GM12892 (cell line): ENCODE measurements around the gene CUL4A.

ENCODE experiments used
- DNase-seq: peaks from one replicate; pipeline ENCODE4 v3.0.0; 2011; ENCODE audit not compliant: insufficient read length
- FAIRE-seq: peaks from 2 replicates; lab custom pipeline; 2011; peaks lifted over from hg19 to GRCh38; lab: Jason Lieb, UNC
- POLR2A ChIP-seq: IDR thresholded peaks from 2 replicates; pipeline ENCODE4 v1.6.1; 2011; ENCODE audit warnings: low read depth, low read length, control low read depth
- POLR2AphosphoS5 ChIP-seq: IDR thresholded peaks from 2 replicates; pipeline ENCODE4 v1.6.1; 2011; ENCODE audit warnings: low read depth, low read length, control low read depth
- TAF1 ChIP-seq: IDR thresholded peaks from 2 replicates; pipeline ENCODE4 v1.6.1; 2011; ENCODE audit warnings: low read depth, mild to moderate bottlenecking, control low read depth, low read length, borderline replicate concordance

CUL4A gene

GRCh38 chr13:113201815-113202214 is 7.6 kb upstream of the CUL4A start:
- DNase-seq (no peak), FAIRE-seq (no peak)
- no peak for TF ChIP-seq POLR2A
- no peak for TF ChIP-seq POLR2AphosphoS5
- no peak for TF ChIP-seq TAF1

GRCh38 chr13:113202912-113203311 is 6.5 kb upstream of the CUL4A start:
- FAIRE-seq (no peak), DNase-seq (no peak)
- TF ChIP-seq POLR2AphosphoS5 (no peak), TAF1 (no peak), POLR2A (no peak)

DNA sequence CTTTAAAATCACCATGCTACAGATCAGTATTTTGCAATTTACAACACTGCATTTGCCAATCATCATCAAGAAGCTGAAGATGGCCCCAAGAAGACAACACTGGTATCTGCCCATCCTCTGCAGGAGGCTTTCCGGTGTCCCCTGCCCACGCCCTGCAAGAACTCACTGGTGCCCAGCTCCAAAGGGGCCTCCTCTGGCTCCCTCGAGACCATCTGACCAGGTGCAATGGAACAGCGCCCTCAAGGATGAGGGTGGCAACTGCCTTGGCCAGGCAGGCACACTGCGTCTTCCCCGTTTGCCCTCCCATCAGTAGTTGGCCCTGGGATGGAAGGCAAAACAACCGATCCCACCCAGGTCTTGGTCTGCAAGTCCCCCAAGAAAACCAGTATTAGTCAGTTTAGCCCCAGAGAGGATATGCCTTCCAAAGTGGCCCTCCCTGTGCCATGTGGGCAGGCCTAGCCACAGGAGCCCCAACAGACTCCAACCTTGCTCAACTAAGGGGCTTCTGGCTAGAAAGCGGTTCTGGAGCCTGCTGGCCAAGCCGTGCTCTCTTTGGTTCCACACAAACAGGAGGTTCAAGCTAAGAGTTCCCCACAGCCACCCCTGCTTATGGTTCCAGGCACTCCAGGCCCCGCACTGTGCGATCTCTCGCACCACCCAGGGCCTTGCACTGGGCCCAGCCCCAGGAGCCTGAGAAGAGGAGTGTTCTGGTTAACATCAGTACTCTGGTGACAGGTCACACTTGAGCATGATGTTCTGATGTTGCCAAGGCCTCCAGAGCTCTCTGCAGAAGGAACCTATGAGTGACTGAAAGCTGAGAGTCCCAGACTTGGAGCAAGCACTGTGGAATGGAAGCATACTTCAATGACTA is 5.7 kb upstream of the CUL4A start:
- FAIRE-seq (no peak), DNase-seq (no peak)
- TF ChIP-seq POLR2AphosphoS5, result no peak
- no peak for TF ChIP-seq POLR2A
- TF ChIP-seq TAF1, result no peak

DNA sequence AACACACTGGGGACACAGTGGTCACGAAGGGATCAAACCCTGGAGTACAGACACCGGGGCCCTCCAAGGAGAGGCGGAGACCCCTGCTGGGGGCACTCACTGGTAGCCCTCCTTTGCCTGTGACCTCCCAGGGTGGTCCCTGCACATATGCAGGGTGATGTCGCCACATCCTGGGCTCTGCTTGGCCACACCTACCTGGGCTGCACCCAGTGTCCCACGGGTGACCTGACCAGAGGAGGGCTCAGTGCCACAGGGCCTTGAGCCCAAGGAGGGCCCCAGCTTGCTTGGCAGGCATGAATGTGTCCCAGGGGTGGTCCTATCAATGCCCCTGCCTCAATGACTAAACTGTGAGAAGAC is 5.1 kb upstream of the CUL4A start:
- FAIRE-seq (no peak), DNase-seq (no peak)
- no peak for TF ChIP-seq POLR2A
- no peak for TF ChIP-seq TAF1
- no peak for TF ChIP-seq POLR2AphosphoS5

DNA sequence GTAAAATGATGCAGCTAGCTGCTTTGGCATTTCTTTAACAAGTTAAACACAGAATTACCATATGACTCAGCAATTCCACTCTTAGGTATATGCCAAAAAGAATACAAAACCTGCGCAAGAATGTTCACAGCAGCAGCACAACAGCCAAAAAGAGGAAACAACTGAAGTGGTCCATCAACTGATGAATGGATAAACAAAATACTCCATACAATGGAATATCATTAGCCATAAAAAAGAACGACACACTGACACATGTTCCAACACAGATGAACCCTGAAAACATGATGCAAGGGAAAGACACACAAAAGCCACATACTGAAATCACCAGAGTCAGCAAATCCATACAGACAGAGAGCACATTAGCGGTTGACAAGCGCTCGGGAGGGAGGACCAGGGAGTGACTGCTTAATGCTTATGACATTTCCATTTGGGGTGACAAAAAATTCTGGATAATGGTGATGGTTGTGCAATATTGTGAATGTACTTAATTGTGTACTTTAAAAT is 3.9 kb upstream of the CUL4A start:
- FAIRE-seq (peak; percentile 70), DNase-seq (no peak)
- TF ChIP-seq POLR2AphosphoS5, result no peak

- FAIRE-seq, result no peak
- no peak for DNase-seq
- TF ChIP-seq TAF1, result no peak
- TF ChIP-seq POLR2A, result no peak
- TF ChIP-seq POLR2AphosphoS5, result no peak
Measured at GRCh38 chr13:113207460-113207859, 2.0 kb upstream of the CUL4A start.

GRCh38 chr13:113207890-113208420 is 1.5 kb upstream of the CUL4A start:
- DNase-seq (no peak), FAIRE-seq (peak; percentile 30)
- TF ChIP-seq POLR2A, result no peak
- TF ChIP-seq POLR2AphosphoS5, result no peak
- no peak for TF ChIP-seq TAF1

DNA sequence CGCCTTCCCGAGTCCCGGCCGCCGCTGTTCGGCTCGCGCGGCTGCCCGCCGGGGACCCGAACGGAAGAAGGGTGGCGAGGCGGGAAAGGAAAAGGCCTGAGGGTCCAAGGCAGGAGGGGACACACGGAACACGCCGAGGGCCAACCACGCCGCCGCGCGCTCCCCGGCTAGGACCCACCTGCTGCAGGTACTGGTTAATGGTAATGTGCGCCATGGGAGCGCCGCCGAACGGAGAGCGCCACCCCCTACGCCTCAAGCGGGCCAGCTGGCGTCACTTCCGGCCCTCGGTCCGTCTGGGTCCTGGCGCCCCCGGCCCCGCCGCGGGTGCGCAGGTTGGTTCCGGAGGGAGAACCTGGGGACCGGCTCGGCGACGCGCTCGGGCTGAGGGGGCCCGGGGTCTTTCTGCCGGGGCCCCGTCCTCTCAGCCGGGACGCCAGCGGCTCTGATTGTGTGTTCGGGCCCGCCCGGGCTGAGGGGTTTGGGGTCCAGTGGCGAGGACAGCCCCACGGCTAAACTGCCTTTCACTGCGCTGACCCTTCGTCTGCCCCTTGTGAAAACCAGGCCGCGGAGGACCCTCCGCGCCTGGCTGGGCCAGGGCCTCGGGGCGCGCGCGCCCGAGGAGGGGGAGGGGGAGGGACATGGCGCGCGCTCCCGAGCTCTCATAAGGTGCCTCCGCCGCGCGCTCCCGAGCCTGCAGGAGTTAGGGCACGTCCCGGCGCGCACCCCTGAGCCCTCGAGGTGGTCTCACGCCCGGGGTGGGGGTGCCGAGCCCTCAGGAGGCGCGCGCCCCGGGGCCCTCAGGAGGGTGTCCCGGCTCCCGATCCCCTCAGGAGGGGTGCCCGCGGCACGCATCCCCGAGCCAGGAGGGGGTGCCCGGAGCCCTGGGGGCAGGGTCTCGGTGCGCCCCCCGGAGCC is 735 bp upstream of the CUL4A start, which contains the start of gene PCID2:
Gene PCID2, minus strand, starts transcription at position 249 of the 915 bp plus-strand sequence. Its CDS starts 35 bp downstream, at position 214.
- peak; percentile 95 for FAIRE-seq
- DNase-seq, result peak; percentile 83

DNA sequence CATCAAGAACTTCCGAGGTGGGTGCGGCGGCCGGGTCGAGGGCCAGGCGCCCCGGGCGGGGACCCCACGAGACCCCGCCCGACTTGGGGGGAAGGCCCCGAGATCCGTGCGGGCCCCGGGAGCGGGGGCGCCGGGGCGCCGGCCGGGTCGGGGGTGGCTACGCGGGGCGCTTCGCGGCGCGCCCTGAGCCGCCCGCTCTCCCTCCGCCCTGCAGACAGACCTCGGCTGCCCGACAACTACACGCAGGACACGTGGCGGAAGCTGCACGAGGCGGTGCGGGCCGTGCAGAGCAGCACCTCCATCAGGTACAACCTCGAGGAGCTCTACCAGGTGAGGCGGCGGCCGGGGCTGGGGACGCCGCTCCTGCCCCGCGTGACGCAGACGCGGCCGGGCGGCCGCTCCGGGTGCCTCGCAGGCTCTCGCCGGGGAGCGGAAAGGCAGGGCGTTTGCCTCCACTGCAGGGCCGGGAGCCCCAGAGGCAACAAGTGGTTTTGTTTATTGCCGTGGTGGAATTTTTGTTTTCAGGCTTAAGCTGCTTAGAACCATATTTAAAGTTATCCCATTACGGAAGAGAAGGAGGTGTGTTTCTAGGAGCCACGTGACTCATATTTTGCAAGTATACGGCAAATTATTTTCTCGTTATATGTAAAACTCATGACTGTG is 477 bp downstream of the CUL4A start:
- 0 out of 2 replicates have a peak, but pooled peaks have one; percentile 43 for TF ChIP-seq POLR2AphosphoS5
- TF ChIP-seq POLR2A, result peak; percentile 53; the same call in 1 of the 2 replicates
- no peak for TF ChIP-seq TAF1
- DNase-seq (peak; percentile 41), FAIRE-seq (peak; percentile 91)

More for the DNA sequence above, 735 bp upstream of the CUL4A start, which contains the start of gene PCID2:
- TF ChIP-seq TAF1, result peak; percentile 88
- TF ChIP-seq POLR2AphosphoS5, result peak; percentile 77
- peak; percentile 88 for TF ChIP-seq POLR2A

DNA sequence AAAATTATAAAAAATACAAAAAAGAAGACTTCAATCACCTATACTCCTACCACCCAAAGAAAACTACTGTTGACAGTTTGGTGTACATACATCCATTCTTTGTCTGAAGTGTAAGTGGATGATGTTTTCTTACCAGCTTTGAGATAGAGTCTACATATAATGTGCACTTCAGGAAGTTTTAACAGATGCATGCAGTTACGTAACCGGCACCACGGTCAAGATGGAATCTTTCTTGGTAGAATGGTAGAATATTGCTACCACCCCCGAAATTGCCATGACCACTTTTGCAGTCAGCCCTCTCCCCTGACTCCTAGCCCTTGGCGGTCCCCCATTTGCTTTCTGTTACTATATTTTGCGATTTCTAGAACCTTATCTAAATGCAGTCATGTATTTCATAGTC is 1.4 kb downstream of the CUL4A start:
- DNase-seq (no peak), FAIRE-seq (no peak)
- TF ChIP-seq POLR2AphosphoS5 (no peak), TAF1 (no peak), POLR2A (no peak)

DNA sequence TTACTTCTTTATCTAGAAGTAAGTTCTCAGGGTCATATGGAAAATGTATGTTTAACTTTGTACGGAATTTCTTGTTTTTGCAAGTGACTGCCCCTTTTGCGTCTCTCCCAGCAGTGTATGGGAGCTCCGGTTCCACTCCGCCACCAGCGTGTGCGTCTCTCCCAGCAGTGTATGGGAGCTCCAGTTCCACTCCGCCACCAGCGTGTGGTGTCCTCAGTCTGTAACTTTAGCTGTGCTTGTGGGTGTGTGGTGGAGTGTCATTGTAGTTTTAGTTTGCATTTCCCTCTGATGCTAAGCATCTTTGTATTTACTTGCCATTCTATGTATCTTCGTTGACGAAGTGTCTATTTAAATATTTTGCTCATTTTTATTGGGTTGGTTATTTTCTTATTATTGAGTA is 2.4 kb downstream of the CUL4A start:
- FAIRE-seq, result no peak

More for the DNA sequence above, 2.4 kb downstream of the CUL4A start:
- TF ChIP-seq POLR2A, result no peak
- no peak for TF ChIP-seq TAF1
- no peak for TF ChIP-seq POLR2AphosphoS5
- no peak for DNase-seq
